Gastrocnemius medialis (tissue), 4 donors: ENCODE results near the gene BACE1-AS. TPM values are rescaled to one million over a fixed set of nuclear protein-coding genes. Genes with fewer than 3 reads are reported as not detected.

Experiments used
- ATAC-seq, 2 donors: fragments of 150-250 bp; one replicate each; pipeline ENCODE4 v1.9.1; 2016
- DNase-seq, 2 donors: peaks; one replicate each; pipeline ENCODE4 v3.0.0-alpha.2; 2019
- H3K27ac ChIP-seq, 4 donors: fragments of 200-600 bp; sonication (generic); 1 replicate in 1 of 4; 2 replicates in 3 of 4; pipeline ENCODE4 v1.5.1; 2016 to 2018; ENCODE audit warnings: mild to moderate bottlenecking in 2 of 4, moderate library complexity in 1 of 4
- H3K27me3 ChIP-seq, 3 donors: fragments of 200-600 bp; sonication (generic) in 2 of 3; 1 replicate in 1 of 3; 2 replicates in 2 of 3; pipeline versions ENCODE4 v1.5.1 to v1.6.0; 2016 to 2019; ENCODE audit warnings: mild to moderate bottlenecking in 1 of 3, moderate library complexity in 1 of 3
- H3K36me3 ChIP-seq, 2 donors: fragments of 200-600 bp; sonication (generic) in 1 of 2; one replicate each; pipeline ENCODE4 v1.5.1; 2017 to 2018
- H3K4me1 ChIP-seq, 2 donors: fragments of 200-600 bp; sonication (generic) in 1 of 2; one replicate each; pipeline ENCODE4 v1.5.1; 2016 to 2017; ENCODE audit warnings: mild to moderate bottlenecking in 2 of 2
- H3K4me3 ChIP-seq, 4 donors: fragments of 200-600 bp; sonication (generic) in 3 of 4; 1 replicate in 1 of 4; 2 replicates in 3 of 4; pipeline ENCODE4 v1.5.1; 2016 to 2019; ENCODE audit warnings: mild to moderate bottlenecking in 2 of 4
- H3K9me3 ChIP-seq, 3 donors: fragments of 200-600 bp; sonication (generic) in 2 of 3; 1 replicate in 1 of 3; 2 replicates in 2 of 3; pipeline ENCODE4 v1.5.1; 2016 to 2019
- POLR2A ChIP-seq, 2 donors: fragments of 450-650 bp; IDR thresholded peaks; one replicate each; pipeline ENCODE4 v1.6.1; 2017; ENCODE audit warnings: antibody characterized with exemption in 2 of 2, mild to moderate bottlenecking in 2 of 2, moderate library complexity in 2 of 2
- in situ Hi-C, 4 donors: fragments of 200-750 bp; cut with MboI; loops; one replicate each; pipeline versions ENCODE4 v1.15.0 to v1.8.0; 2017; ENCODE audit warnings: low sequenced_read_pairs in 4 of 4
- intact Hi-C: fragments of 100-400 bp; cut with DNase I; formaldehyde crosslinking; loops from one replicate; pipeline ENCODE4 v1.15.1; 2023; ENCODE audit warnings: low total_unique reads
- total RNA-seq, 4 donors: library from RNA; depleted of rRNA; stranded (reverse); fragments of >200 nt; gene quantifications; one replicate each; pipeline versions ENCODE4 v1.1.0 to v1.2.3, GENCODE V29; 2016
- TF ChIP-seq, protein P1 (sequence below), 5 experiments: fragments of 450-650 bp in 3 of 5; fragments of 200-600 bp in 2 of 5; sonication (generic) in 2 of 5; IDR thresholded peaks in 4 of 5; conservative IDR thresholded peaks in 1 of 5; 1 replicate in 4 of 5; 2 replicates in 1 of 5; pipeline ENCODE4 v1.5.1; 2016 to 2019; ENCODE audit warnings: antibody characterized with exemption in 5 of 5, mild to moderate bottlenecking in 3 of 5, moderate library complexity in 3 of 5

BACE1-AS gene
- total RNA-seq, 4 donors from 2014 or later: 10.5 to 13.2 (median 12.5) TPM

DNA sequence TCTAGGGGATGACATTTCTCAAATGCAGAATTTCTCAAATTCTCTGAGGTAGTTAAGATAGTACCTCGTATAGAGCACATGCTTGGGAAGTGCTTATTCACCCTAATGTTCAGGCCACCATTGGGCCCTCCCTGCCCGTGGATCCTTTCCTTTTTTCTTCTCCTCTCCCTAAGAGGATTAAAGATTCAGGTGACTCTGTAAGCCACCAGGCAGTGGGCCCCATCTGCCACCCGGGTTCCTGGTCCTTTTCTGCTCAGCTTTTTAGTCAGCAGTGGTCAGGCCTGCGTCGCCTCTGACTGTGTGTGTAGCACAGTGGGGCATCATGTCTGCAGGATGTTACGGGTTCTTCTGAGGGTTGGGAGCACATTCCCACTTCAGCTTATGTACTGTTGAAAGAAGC, 43.8 kb downstream of the BACE1-AS start:
- Histone ChIP-seq H3K9me3 (no peaks in the 10 kb centered on the region), H3K4me1 (no peaks in the 10 kb centered on the region), H3K27ac (no peak overlapping the region), H3K36me3 (peaks cover 0 to 11% of the 10 kb centered on the region in 2 donors), H3K4me3 (no peak overlapping the region), H3K27me3 (no peaks in the 10 kb centered on the region)
- intact Hi-C loops: no loop called here
- in situ Hi-C loops: no loop called here
- DNase-seq (no peak), ATAC-seq (no peak)
- TF ChIP-seq POLR2A (IDR thresholded peaks at IDR 0.05): no peak
- TF ChIP-seq, protein P1, sequence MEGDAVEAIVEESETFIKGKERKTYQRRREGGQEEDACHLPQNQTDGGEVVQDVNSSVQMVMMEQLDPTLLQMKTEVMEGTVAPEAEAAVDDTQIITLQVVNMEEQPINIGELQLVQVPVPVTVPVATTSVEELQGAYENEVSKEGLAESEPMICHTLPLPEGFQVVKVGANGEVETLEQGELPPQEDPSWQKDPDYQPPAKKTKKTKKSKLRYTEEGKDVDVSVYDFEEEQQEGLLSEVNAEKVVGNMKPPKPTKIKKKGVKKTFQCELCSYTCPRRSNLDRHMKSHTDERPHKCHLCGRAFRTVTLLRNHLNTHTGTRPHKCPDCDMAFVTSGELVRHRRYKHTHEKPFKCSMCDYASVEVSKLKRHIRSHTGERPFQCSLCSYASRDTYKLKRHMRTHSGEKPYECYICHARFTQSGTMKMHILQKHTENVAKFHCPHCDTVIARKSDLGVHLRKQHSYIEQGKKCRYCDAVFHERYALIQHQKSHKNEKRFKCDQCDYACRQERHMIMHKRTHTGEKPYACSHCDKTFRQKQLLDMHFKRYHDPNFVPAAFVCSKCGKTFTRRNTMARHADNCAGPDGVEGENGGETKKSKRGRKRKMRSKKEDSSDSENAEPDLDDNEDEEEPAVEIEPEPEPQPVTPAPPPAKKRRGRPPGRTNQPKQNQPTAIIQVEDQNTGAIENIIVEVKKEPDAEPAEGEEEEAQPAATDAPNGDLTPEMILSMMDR (IDR thresholded peaks at IDR 0.05 in 4 of 5, conservative IDR thresholded peaks at IDR 0.05 in 1 of 5): no peak

DNA sequence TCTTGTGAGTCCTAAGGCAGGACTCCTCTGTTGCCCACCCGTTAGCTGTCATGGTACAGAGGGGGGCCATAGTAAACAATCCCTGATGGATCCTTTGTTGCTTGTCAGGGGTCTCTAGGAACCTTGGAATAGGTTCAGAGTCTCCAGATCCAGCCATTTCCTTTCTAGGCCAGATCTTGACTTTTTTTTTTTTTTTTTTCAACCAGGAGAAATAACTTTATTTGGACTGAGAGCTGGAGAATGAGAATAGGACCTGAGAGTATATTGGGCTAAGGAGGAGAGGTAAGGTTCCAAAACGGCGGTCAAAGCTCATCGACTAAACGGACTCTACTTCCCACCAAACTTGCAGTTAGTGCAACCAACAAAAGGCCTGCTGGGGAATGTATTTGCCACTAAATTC, 44.3 kb downstream of the BACE1-AS start:
- no peaks in the 10 kb centered on the region for H3K4me1 ChIP-seq
- no peak for TF ChIP-seq POLR2A (IDR thresholded peaks at IDR 0.05)
- TF ChIP-seq, protein P1 (IDR thresholded peaks at IDR 0.05 in 4 of 5, conservative IDR thresholded peaks at IDR 0.05 in 1 of 5): no peak
- H3K27me3 ChIP-seq: no peaks in the 10 kb centered on the region
- intact Hi-C loops: no loop called here
- H3K36me3 ChIP-seq: peaks cover 0 to 16% of the 10 kb centered on the region in 2 donors
- H3K9me3 ChIP-seq: no peaks in the 10 kb centered on the region
- DNase-seq: no peak
- no peak overlapping the region for H3K4me3 ChIP-seq
- no peak overlapping the region for H3K27ac ChIP-seq
- in situ Hi-C loops: no loop called here
- ATAC-seq: no peak

DNA sequence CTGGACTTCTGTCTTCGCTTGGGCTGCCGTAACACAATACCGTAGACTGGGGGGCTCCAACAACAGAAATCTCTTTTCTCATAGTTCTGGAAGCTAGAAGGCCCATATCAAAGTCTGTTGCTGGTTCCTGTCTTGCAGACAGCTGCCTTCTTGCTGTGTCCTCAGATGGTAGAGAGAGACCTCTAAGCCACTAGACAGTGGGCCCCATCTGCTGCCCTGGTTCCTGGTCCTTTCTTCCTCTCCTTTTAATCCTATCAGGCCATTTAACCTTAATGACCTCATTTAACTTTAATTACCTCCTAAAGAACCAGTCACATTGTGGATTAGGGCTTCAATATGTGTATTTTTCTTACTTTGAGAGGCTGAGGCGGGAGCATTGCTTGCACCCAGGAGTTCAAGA, 45.9 kb downstream of the BACE1-AS start:
- intact Hi-C loops (no loop called here), in situ Hi-C loops (no loop called here)
- Histone ChIP-seq H3K27me3 (no peaks in the 10 kb centered on the region), H3K36me3 (peaks cover 0 to 16% of the 10 kb centered on the region in 2 donors), H3K4me1 (no peaks in the 10 kb centered on the region), H3K4me3 (no peak overlapping the region), H3K9me3 (no peaks in the 10 kb centered on the region), H3K27ac (no peak overlapping the region)
- no peak for DNase-seq
- TF ChIP-seq, protein P1 (IDR thresholded peaks at IDR 0.05 in 4 of 5, conservative IDR thresholded peaks at IDR 0.05 in 1 of 5): no peak
- no peak for TF ChIP-seq POLR2A (IDR thresholded peaks at IDR 0.05)
- no peak for ATAC-seq

Other genes with a start within 250 kb of the BACE1-AS start
- gene SIK3, start 192.9 kb upstream of the BACE1-AS start, total RNA-seq: 10 to 100 TPM; 34.4 to 42.4 (median 37.2) TPM
- 10 to 100 TPM; 25.8 to 52.3 (median 35.2) TPM for gene PAFAH1B2, start 147.1 kb upstream of the BACE1-AS start, total RNA-seq
- 10 to 100 TPM; 14.3 to 33.9 (median 17.7) TPM for gene SIDT2, start 112.6 kb upstream of the BACE1-AS start, total RNA-seq
- gene TAGLN, start 92.0 kb upstream of the BACE1-AS start, total RNA-seq: 100 to 1,000 TPM in 3 of 4 donors, 10 to 100 TPM in 1; 27.4 to 191 (median 124) TPM
- 10 to 100 TPM; 14.5 to 19.9 (median 16.4) TPM for gene PCSK7, start 59.3 kb upstream of the BACE1-AS start, total RNA-seq
- gene RNF214, start 58.7 kb upstream of the BACE1-AS start, total RNA-seq: 10 to 100 TPM; 17.1 to 22.7 (median 19.9) TPM
- 10 to 100 TPM in 2 of 4 donors, 1 to 10 TPM in 2; 3.6 to 18.2 (median 11.1) TPM for gene BACE1, start 24.9 kb downstream of the BACE1-AS start, total RNA-seq
- gene CEP164, start 36.5 kb downstream of the BACE1-AS start, total RNA-seq: 1 to 10 TPM; 3.4 to 9.2 (median 5.8) TPM